NB4 (cell line): ENCODE data around the gene WDR1.

Source experiments
- CTCF ChIP-seq: IDR thresholded peaks from one replicate; pipeline ENCODE4 v1.5.1; 2012; ENCODE audit warnings: low read depth, low read length
- POLR2A ChIP-seq: IDR thresholded peaks from 2 replicates; pipeline ENCODE4 v1.6.1; 2011; ENCODE audit warnings: mild to moderate bottlenecking; ENCODE audit not compliant: insufficient read length; ENCODE audit errors: extremely low read depth

- TF ChIP-seq CTCF (no peak), POLR2A (no peak)
These were observed 24.9 kb downstream of the WDR1 start for GRCh38 chr4:10091531-10092181.
